ENCODE data around the gene ADNP2.

ADNP2 gene

GRCh38 chr18:80169607-80170006 is 60.5 kb downstream of the ADNP2 start:
- Histone ChIP-seq H3K4me1 (ENCODE audit: control insufficient read depth, insufficient read depth, low read length) (peaks cover 2% of the 10 kb centered on the region), H3K4me3 (ENCODE audit: low read length) (no peak overlapping the region), H3K27me3 (ENCODE audit: control insufficient read depth, insufficient read depth, low read length) (no peaks in the 10 kb centered on the region), H3K9ac (ENCODE audit: low read length) (no peak overlapping the region), H3K27ac (ENCODE audit: low read depth, low read length) (no peak overlapping the region), H3K36me3 (ENCODE audit: control insufficient read depth, insufficient read depth, low read length) (no peaks in the 10 kb centered on the region)

- H3K36me3 ChIP-seq (ENCODE audit: control insufficient read depth, insufficient read depth, low read length): no peaks in the 10 kb centered on the region
- peaks cover 2% of the 10 kb centered on the region for H3K4me1 ChIP-seq (ENCODE audit: control insufficient read depth, insufficient read depth, low read length)
- H3K4me3 ChIP-seq (ENCODE audit: low read length): no peak overlapping the region
- no peak overlapping the region for H3K27ac ChIP-seq (ENCODE audit: low read depth, low read length)
- no peak overlapping the region for H3K9ac ChIP-seq (ENCODE audit: low read length)
- H3K27me3 ChIP-seq (ENCODE audit: control insufficient read depth, insufficient read depth, low read length): peaks cover 2% of the 10 kb centered on the region
Observed at GRCh38 chr18:80170395-80171053, 61.5 kb downstream of the ADNP2 start.

GRCh38 chr18:80171054-80171872 is 62.2 kb downstream of the ADNP2 start:
- Histone ChIP-seq H3K36me3 (ENCODE audit: control insufficient read depth, insufficient read depth, low read length) (no peaks in the 10 kb centered on the region), H3K27ac (ENCODE audit: low read depth, low read length) (no peak overlapping the region), H3K27me3 (ENCODE audit: control insufficient read depth, insufficient read depth, low read length) (peaks cover 2% of the 10 kb centered on the region), H3K4me1 (ENCODE audit: control insufficient read depth, insufficient read depth, low read length) (peaks cover 2% of the 10 kb centered on the region), H3K9ac (ENCODE audit: low read length) (no peak overlapping the region), H3K4me3 (ENCODE audit: low read length) (peak overlapping the region; percentile 60)

- H3K4me3 ChIP-seq (ENCODE audit: low read length): no peak overlapping the region
- H3K36me3 ChIP-seq (ENCODE audit: control insufficient read depth, insufficient read depth, low read length): no peaks in the 10 kb centered on the region
- H3K4me1 ChIP-seq (ENCODE audit: control insufficient read depth, insufficient read depth, low read length): peaks cover 2% of the 10 kb centered on the region
- peaks cover 2% of the 10 kb centered on the region for H3K27me3 ChIP-seq (ENCODE audit: control insufficient read depth, insufficient read depth, low read length)
- H3K9ac ChIP-seq (ENCODE audit: low read length): no peak overlapping the region
- H3K27ac ChIP-seq (ENCODE audit: low read depth, low read length): no peak overlapping the region
Observed at GRCh38 chr18:80172056-80172455, 63.0 kb downstream of the ADNP2 start.

- Histone ChIP-seq H3K27me3 (ENCODE audit: control insufficient read depth, insufficient read depth, low read length) (peaks cover 2% of the 10 kb centered on the region), H3K36me3 (ENCODE audit: control insufficient read depth, insufficient read depth, low read length) (no peaks in the 10 kb centered on the region), H3K27ac (ENCODE audit: low read depth, low read length) (no peak overlapping the region), H3K4me3 (ENCODE audit: low read length) (no peak overlapping the region), H3K9ac (ENCODE audit: low read length) (no peak overlapping the region), H3K4me1 (ENCODE audit: control insufficient read depth, insufficient read depth, low read length) (peaks cover 2% of the 10 kb centered on the region)
Observed at GRCh38 chr18:80173060-80173459, 64.0 kb downstream of the ADNP2 start.

- Histone ChIP-seq H3K4me1 (ENCODE audit: control insufficient read depth, insufficient read depth, low read length) (peaks cover 2% of the 10 kb centered on the region), H3K27me3 (ENCODE audit: control insufficient read depth, insufficient read depth, low read length) (peaks cover 2% of the 10 kb centered on the region), H3K27ac (ENCODE audit: low read depth, low read length) (no peak overlapping the region), H3K4me3 (ENCODE audit: low read length) (no peak overlapping the region), H3K9ac (ENCODE audit: low read length) (no peak overlapping the region), H3K36me3 (ENCODE audit: control insufficient read depth, insufficient read depth, low read length) (no peaks in the 10 kb centered on the region)
Observed at GRCh38 chr18:80175451-80176204, 66.6 kb downstream of the ADNP2 start.

GRCh38 chr18:80176334-80177073 is 67.4 kb downstream of the ADNP2 start:
- H3K4me3 ChIP-seq (ENCODE audit: low read length): peak overlapping the region; percentile 19
- no peaks in the 10 kb centered on the region for H3K36me3 ChIP-seq (ENCODE audit: control insufficient read depth, insufficient read depth, low read length)
- no peak overlapping the region for H3K27ac ChIP-seq (ENCODE audit: low read depth, low read length)
- H3K4me1 ChIP-seq (ENCODE audit: control insufficient read depth, insufficient read depth, low read length): no peaks in the 10 kb centered on the region
- no peak overlapping the region for H3K9ac ChIP-seq (ENCODE audit: low read length)
- H3K27me3 ChIP-seq (ENCODE audit: control insufficient read depth, insufficient read depth, low read length): peaks cover 2% of the 10 kb centered on the region

- Histone ChIP-seq H3K4me1 (ENCODE audit: control insufficient read depth, insufficient read depth, low read length) (no peaks in the 10 kb centered on the region), H3K27me3 (ENCODE audit: control insufficient read depth, insufficient read depth, low read length) (peaks cover 2% of the 10 kb centered on the region), H3K36me3 (ENCODE audit: control insufficient read depth, insufficient read depth, low read length) (no peaks in the 10 kb centered on the region), H3K9ac (ENCODE audit: low read length) (no peak overlapping the region), H3K4me3 (ENCODE audit: low read length) (no peak overlapping the region), H3K27ac (ENCODE audit: low read depth, low read length) (no peak overlapping the region)
Observed at GRCh38 chr18:80177128-80177527, 68.1 kb downstream of the ADNP2 start.

- H3K4me3 ChIP-seq (ENCODE audit: low read length): no peak overlapping the region
- peaks cover 2% of the 10 kb centered on the region for H3K27me3 ChIP-seq (ENCODE audit: control insufficient read depth, insufficient read depth, low read length)
- H3K36me3 ChIP-seq (ENCODE audit: control insufficient read depth, insufficient read depth, low read length): no peaks in the 10 kb centered on the region
- H3K4me1 ChIP-seq (ENCODE audit: control insufficient read depth, insufficient read depth, low read length): no peaks in the 10 kb centered on the region
- H3K9ac ChIP-seq (ENCODE audit: low read length): no peak overlapping the region
- no peak overlapping the region for H3K27ac ChIP-seq (ENCODE audit: low read depth, low read length)
Observed at GRCh38 chr18:80178935-80179818, 70.1 kb downstream of the ADNP2 start.

GRCh38 chr18:80179857-80180558 is 70.9 kb downstream of the ADNP2 start:
- Histone ChIP-seq H3K9ac (ENCODE audit: low read length) (no peak overlapping the region), H3K36me3 (ENCODE audit: control insufficient read depth, insufficient read depth, low read length) (no peaks in the 10 kb centered on the region), H3K27me3 (ENCODE audit: control insufficient read depth, insufficient read depth, low read length) (peaks cover 1% of the 10 kb centered on the region), H3K4me3 (ENCODE audit: low read length) (no peak overlapping the region), H3K4me1 (ENCODE audit: control insufficient read depth, insufficient read depth, low read length) (no peaks in the 10 kb centered on the region), H3K27ac (ENCODE audit: low read depth, low read length) (no peak overlapping the region)

Measured in rectal smooth muscle tissue (tissue), 1 donor.